Colon (tissue), 2 donors: ENCODE results near the gene SP6.

Experiments used
- FAIRE-seq: peaks from 2 replicates; lab custom pipeline; 2012; peaks lifted over from hg19 to GRCh38; lab: Jason Lieb, UNC
- donor health status: control.
- donor health status: control.

The SP6 gene

GRCh38 chr17:47810901-47811635 lies 39.9 kb downstream of the SP6 start:
- no peak for FAIRE-seq

DNA sequence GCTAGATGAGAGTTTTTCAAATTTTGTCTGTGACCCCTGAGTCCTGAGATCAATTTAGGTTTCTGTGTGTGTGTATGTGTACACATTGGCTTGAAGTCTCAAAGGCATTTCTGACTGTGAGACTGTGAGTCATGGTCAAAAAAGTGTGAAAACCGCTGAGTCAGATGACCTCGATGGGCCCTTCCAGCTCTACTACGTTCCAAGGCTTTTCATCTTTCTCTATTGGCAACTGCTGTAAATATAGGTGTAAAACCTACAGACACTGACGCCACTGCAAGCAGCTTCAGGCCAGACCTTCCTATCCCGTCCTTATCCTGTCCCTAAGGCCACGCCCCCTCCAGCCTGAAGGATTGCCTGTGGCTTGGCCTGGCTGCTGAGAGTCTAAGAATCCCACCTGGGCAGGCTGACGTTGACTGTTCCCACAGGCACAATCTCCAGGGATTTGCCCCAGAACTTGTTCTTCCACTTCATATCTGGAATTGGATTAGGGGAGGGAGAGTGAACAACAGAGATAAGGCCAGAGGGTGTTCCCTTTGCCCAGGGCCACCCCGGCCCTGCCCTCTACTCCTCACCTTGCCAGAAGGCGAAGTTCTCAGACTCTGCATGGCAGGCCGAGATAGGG lies 40.7 kb downstream of the SP6 start:
- FAIRE-seq = no peak

DNA sequence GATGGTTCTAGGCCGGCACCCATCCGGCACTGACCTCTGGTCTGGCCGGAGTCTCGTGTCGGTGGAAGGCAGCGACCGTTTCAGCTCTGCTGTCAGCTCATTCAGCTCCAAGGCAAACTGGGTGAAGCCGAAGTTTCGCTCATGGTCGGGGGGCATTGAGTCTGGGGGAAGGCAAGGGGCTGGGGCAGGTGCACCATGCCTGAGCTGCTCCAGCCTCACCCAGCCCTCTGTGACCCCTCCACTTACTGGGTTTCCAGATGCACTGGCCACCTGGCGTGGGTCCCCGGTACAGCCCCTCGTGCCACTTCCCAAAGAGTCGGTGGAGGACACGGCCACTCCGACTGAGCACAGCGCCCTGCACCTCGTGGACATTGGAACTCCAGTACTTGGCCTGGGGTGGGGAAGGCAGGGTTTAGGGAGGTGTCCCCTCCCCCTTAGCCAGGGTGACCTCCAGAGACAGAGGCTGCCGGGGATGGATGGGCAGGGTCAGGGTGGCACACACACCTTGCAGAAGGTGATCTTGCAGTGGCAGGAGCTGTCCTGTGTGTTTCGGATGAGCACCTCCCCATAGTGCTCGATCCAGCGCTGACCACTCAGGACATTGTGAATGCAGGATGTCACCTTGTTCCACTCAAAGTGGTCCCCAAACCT lies 42.0 kb downstream of the SP6 start:
- no peak for FAIRE-seq

- no peak for FAIRE-seq
These were observed 42.7 kb downstream of the SP6 start for GRCh38 chr17:47808036-47808829.

DNA sequence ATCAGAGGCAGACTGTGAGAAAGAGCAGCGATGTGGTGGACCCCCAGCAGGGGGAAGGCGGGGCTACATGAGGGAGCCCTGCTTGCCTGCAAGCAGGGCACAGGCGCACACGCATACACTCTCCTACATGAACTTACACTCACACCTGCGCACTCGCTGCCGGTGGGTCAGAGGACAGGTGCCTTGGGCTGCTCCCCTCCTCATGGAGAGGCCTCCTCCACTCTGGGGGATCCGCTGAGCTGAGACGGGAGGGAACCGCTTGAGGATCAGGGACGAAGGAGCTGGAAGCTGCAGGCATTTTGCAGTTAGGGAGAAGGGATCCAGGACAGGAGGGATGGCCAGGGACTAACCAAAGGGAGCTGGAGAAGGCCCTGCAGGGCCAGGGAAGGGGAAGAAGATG lies 43.5 kb downstream of the SP6 start:
- no peak for FAIRE-seq

- no peak for FAIRE-seq
These were observed 44.1 kb downstream of the SP6 start for GRCh38 chr17:47806913-47807255.

DNA sequence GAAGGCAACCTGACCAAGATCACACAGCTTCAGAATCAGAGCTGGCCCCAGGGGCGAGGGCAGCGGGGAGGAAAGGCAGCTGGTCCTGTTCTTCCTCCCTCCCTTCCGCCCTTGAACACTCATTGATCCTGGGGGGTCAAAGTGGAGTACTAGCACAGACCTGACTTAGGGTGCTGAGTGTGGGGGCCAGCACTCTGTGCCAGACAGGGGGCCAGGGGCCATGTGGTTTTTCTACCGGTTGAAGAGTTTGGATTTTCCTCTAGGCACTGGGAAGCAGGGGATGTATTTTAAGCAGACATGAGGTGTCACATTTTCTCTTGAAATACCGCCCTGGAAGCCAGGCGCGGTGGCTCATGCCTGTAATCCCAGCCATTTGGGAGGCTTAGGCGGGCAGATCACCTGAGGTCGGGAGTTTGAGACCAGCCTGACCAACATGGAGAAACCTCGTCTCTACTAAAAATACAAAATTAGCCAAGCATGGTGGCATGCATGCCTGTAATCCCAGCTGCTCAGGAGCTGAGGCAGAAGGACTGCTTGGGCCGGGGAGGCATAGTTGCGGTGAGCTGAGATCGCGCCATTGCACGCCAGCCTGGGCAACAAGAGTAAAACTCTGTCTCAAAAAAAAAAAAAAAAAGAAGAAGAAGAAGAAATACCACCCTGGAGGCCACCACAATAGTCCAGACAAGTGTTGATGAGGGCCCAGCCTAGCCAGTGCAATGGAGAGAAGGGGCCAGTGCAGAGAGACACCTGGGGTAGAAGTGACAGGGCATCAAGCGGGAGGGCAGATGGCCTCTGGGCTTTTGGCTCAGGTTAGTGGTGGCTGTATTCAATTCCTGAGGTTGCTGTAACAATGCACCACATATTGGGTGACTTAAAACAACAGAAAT lies 44.7 kb downstream of the SP6 start:
- no peak for FAIRE-seq

GRCh38 chr17:47804461-47804860 lies 46.5 kb downstream of the SP6 start:
- FAIRE-seq = no peak

DNA sequence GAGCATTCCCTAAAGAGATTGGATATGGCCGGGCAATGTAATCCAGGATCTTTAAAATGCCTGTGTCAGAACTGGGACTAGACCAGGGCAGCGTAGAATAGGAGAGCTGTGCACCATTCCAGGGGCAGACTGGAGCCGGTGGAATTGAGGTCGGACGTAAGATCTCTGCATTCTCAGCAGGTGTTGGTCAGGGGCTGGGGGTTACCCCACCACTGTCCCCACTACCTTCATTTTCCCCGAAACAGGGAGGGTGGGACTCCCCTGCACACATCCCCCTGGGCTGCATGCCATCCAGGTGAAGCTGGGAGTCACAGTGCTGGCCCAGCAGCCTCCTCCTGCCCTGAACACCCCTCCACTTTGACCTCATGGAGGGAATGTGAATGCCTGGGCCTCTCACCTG lies 47.2 kb downstream of the SP6 start:
- no peak for FAIRE-seq

GRCh38 chr17:47803201-47803600 lies 47.8 kb downstream of the SP6 start:
- no peak for FAIRE-seq

GRCh38 chr17:47802341-47803022 lies 48.5 kb downstream of the SP6 start:
- FAIRE-seq = no peak

GRCh38 chr17:47801906-47802305 lies 49.1 kb downstream of the SP6 start:
- no peak for FAIRE-seq

DNA sequence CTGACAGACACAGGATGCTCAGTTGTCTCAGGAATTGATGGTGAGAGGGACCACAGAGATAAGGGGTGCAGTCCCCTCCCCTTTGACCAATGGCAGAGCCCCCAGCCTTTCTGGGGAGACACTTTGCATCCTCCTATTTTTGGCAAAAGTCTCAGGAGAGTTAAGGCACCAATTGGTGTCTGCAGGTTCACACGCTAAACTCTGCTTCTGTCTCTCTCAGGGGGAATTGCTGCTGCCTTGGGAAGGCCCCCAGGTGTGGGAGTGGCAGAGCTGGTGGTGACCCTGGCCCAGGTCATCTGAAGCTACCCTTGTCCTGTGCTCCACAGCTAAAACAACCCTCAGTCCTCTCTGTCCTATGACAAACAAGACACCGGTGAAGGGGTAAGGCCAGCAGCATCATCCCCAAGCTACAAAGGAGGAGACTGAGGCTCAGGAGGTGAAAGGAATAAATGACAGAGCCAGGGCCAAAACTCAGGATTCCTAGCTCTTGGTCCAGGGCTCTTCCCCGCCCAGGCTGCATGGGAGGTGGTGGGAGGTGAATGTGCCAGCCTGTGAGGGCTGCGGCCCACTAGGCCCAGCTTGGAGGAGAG lies 49.7 kb downstream of the SP6 start:
- FAIRE-seq = no peak

DNA sequence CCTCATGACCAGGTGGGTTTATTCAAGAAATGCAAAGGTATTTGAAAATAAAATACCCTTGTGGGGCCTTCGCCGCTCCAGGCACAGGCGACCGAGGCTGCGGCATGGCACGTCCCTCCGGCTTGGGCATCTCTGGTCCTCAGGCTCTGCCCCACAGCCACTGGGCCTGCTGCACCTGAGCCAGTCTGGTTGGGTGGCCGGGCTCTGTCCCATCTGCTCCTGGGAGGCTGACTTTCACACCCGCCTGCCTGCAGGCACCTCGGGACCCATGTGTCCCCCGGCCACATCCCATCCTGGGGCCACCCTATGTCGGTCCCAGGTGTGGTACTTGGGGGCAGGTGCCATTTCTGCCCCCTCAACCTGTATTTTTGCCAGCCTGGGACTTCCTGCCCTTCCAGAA lies 50.3 kb downstream of the SP6 start:
- FAIRE-seq = no peak

DNA sequence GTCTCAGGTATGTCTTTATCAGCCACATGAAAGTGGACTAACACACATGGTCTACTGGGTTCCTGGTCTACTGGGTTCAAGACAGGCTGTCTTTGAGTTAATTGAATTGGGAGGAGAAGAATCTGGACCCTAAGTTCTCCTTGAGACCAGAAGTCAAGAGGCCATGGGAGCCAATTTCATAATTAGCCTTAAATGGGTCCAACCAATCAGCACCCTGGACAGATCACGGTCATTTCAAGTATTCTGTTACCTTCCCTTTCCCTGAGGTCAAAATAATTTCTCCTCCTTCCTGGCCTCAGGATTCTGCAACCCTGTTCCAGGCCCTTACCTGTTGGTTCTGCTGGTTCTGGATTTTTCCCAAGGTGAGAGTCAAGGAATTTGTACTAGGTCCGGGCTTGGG lies 53.2 kb downstream of the SP6 start:
- FAIRE-seq = no peak
